Uterus (tissue), 2 donors: ENCODE data around the gene ZNF831.

Source experiments
- POLR2A ChIP-seq, 2 donors: fragments of 450-650 bp; IDR thresholded peaks; one replicate each; pipeline ENCODE4 v1.6.1; 2016; ENCODE audit warnings: antibody characterized with exemption in 2 of 2, mild to moderate bottlenecking in 1 of 2, moderate library complexity in 1 of 2
- TF ChIP-seq, protein P1 (sequence below), 4 experiments: fragments of 200-600 bp in 2 of 4; fragments of 450-650 bp in 2 of 4; sonication (generic) in 2 of 4; IDR thresholded peaks; one replicate each; pipeline ENCODE4 v1.5.1; 2016 to 2019; ENCODE audit warnings: antibody characterized with exemption in 4 of 4, mild to moderate bottlenecking in 2 of 4, moderate library complexity in 1 of 4

GRCh38 chr20:59269411-59270025 is 105.9 kb downstream of the ZNF831 start:
- TF ChIP-seq, protein P1, sequence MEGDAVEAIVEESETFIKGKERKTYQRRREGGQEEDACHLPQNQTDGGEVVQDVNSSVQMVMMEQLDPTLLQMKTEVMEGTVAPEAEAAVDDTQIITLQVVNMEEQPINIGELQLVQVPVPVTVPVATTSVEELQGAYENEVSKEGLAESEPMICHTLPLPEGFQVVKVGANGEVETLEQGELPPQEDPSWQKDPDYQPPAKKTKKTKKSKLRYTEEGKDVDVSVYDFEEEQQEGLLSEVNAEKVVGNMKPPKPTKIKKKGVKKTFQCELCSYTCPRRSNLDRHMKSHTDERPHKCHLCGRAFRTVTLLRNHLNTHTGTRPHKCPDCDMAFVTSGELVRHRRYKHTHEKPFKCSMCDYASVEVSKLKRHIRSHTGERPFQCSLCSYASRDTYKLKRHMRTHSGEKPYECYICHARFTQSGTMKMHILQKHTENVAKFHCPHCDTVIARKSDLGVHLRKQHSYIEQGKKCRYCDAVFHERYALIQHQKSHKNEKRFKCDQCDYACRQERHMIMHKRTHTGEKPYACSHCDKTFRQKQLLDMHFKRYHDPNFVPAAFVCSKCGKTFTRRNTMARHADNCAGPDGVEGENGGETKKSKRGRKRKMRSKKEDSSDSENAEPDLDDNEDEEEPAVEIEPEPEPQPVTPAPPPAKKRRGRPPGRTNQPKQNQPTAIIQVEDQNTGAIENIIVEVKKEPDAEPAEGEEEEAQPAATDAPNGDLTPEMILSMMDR (IDR thresholded peaks at IDR 0.05): no peak
- no peak for TF ChIP-seq POLR2A (IDR thresholded peaks at IDR 0.05)
